ENCODE measurements around the gene STARD13. TPM values are rescaled to one million over a fixed set of nuclear protein-coding genes. Genes with fewer than 3 reads are reported as not detected.

Gene STARD13
- total RNA-seq, 4 donors from 2014 or later: 9.5 to 33.9 (median 30.3) TPM

GRCh38 chr13:33090755-33091414, 194.7 kb downstream of the STARD13 start:
- DNase-seq: no peak
- no peaks in the 10 kb centered on the region for H3K36me3 ChIP-seq
- H3K9me3 ChIP-seq: no peaks in the 10 kb centered on the region
- H3K27ac ChIP-seq: peak overlapping the region in 1 of 4 donors; percentile 46
- no peaks in the 10 kb centered on the region for H3K27me3 ChIP-seq
- H3K4me3 ChIP-seq: no peak overlapping the region
- H3K4me1 ChIP-seq: peaks cover 0 to 4% (median 0%) of the 10 kb centered on the region in 4 donors
- TF ChIP-seq CTCF (IDR thresholded peaks at IDR 0.05) (no peak), POLR2A (IDR thresholded peaks at IDR 0.05) (no peak)

DNA sequence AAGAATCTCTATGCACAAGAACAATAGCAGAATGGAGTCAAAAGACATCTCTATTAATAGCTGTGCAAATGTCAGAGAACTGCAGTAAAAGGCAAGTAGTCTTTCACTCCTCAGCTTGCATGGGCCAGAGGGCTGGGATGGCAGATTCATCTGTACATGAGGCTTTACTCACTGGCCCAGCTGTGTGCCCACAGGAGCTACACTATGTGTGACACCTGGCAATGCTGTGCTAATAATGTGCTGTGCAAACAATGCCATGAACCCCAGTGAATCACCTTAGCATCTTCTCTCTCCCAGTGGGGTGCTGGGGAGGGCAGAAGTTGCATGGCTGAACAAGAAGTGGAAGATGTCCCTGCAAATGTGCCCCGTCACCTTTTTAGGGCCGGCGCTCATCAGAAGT, 196.2 kb downstream of the STARD13 start:
- no peak overlapping the region for H3K27ac ChIP-seq
- TF ChIP-seq POLR2A (IDR thresholded peaks at IDR 0.05): no peak
- no peak for TF ChIP-seq CTCF (IDR thresholded peaks at IDR 0.05)
- H3K4me3 ChIP-seq: no peak overlapping the region
- no peaks in the 10 kb centered on the region for H3K27me3 ChIP-seq
- H3K36me3 ChIP-seq: no peaks in the 10 kb centered on the region
- no peak for DNase-seq
- H3K9me3 ChIP-seq: no peaks in the 10 kb centered on the region
- H3K4me1 ChIP-seq: peaks cover 0 to 4% (median 0%) of the 10 kb centered on the region in 4 donors

- DNase-seq: no peak
- peaks cover 0 to 4% (median 0%) of the 10 kb centered on the region in 4 donors for H3K4me1 ChIP-seq
Observed at GRCh38 chr13:33087790-33088189, 197.8 kb downstream of the STARD13 start.

DNA sequence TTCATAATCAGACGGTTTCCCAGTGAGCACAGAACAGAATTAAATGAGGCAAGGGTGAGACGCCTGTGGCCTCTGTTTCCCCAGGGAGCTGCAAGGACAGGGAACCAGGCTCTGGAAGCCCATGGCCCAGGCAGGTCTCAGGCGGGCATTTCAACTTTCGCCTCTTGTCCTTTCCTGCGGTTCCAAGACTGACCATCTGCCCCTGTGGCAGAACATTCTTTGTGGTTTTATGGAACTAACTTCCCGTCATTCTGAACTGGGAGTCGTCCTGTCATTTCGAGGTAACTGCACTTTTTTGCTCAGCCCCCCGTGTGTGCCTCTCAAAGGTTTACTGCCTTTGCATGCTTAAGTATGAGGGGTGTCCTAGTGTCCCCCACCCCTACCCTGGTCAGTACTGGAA, 198.5 kb downstream of the STARD13 start:
- no peaks in the 10 kb centered on the region for H3K9me3 ChIP-seq
- TF ChIP-seq POLR2A (IDR thresholded peaks at IDR 0.05) (no peak), CTCF (IDR thresholded peaks at IDR 0.05) (no peak)
- no peaks in the 10 kb centered on the region for H3K36me3 ChIP-seq
- no peaks in the 10 kb centered on the region for H3K27me3 ChIP-seq
- DNase-seq: no peak
- peaks cover 0 to 4% (median 0%) of the 10 kb centered on the region in 4 donors for H3K4me1 ChIP-seq
- no peak overlapping the region for H3K27ac ChIP-seq
- no peak overlapping the region for H3K4me3 ChIP-seq

More at GRCh38 chr13:33087790-33088189, 197.8 kb downstream of the STARD13 start:
- no peak overlapping the region for H3K4me3 ChIP-seq
- no peaks in the 10 kb centered on the region for H3K36me3 ChIP-seq
- TF ChIP-seq POLR2A (IDR thresholded peaks at IDR 0.05) (no peak), CTCF (IDR thresholded peaks at IDR 0.05) (no peak)
- H3K27me3 ChIP-seq: no peaks in the 10 kb centered on the region
- peak overlapping the region in 1 of 4 donors; percentile 18 for H3K27ac ChIP-seq
- H3K9me3 ChIP-seq: no peaks in the 10 kb centered on the region

GRCh38 chr13:33083054-33083453, 202.5 kb downstream of the STARD13 start:
- no peaks in the 10 kb centered on the region for H3K27me3 ChIP-seq
- H3K4me3 ChIP-seq: no peak overlapping the region
- DNase-seq: no peak
- H3K9me3 ChIP-seq: no peaks in the 10 kb centered on the region
- peaks cover 0 to 4% (median 0%) of the 10 kb centered on the region in 4 donors for H3K4me1 ChIP-seq
- H3K27ac ChIP-seq: no peak overlapping the region
- H3K36me3 ChIP-seq: no peaks in the 10 kb centered on the region
- TF ChIP-seq CTCF (IDR thresholded peaks at IDR 0.05) (no peak), POLR2A (IDR thresholded peaks at IDR 0.05) (no peak)
